Measurements from ENCODE around the gene TSHZ3. TPM values are rescaled to one million over a fixed set of nuclear protein-coding genes. Genes with fewer than 3 reads are reported as not detected.

The TSHZ3 gene
- total RNA-seq, 1 donor from 2014 or later = 5.8 TPM

GRCh38 chr19:31314849-31315629 is 34.2 kb downstream of the TSHZ3 start:
- intact Hi-C loops (cut with DNase I) = no loop called here
- ATAC-seq (no peak), DNase-seq (no peak)
- Histone ChIP-seq H3K27me3 (no peaks in the 10 kb centered on the region), H3K9me3 (no peaks in the 10 kb centered on the region), H3K36me3 (no peaks in the 10 kb centered on the region), H3K4me3 (no peak overlapping the region), H3K27ac (no peak overlapping the region), H3K4me1 (peaks cover 5% of the 10 kb centered on the region)
- no peak for TF ChIP-seq CTCF (IDR thresholded peaks at IDR 0.05)

GRCh38 chr19:31314156-31314555 is 35.1 kb downstream of the TSHZ3 start:
- H3K9me3 ChIP-seq = no peaks in the 10 kb centered on the region
- intact Hi-C loops (cut with DNase I) = no loop called here
- H3K36me3 ChIP-seq = no peaks in the 10 kb centered on the region
- no peak overlapping the region for H3K4me3 ChIP-seq
- no peak overlapping the region for H3K27ac ChIP-seq
- no peak for ATAC-seq
- no peak for DNase-seq
- no peaks in the 10 kb centered on the region for H3K27me3 ChIP-seq
- peaks cover 5% of the 10 kb centered on the region for H3K4me1 ChIP-seq
- TF ChIP-seq CTCF (IDR thresholded peaks at IDR 0.05) = no peak

- no peak overlapping the region for H3K27ac ChIP-seq
- no peaks in the 10 kb centered on the region for H3K27me3 ChIP-seq
- no peak for TF ChIP-seq CTCF (IDR thresholded peaks at IDR 0.05)
- peaks cover 5% of the 10 kb centered on the region for H3K4me1 ChIP-seq
- DNase-seq = no peak
- H3K9me3 ChIP-seq = no peaks in the 10 kb centered on the region
- ATAC-seq = no peak
- no peak overlapping the region for H3K4me3 ChIP-seq
- intact Hi-C loops (cut with DNase I) = no loop called here
- H3K36me3 ChIP-seq = no peaks in the 10 kb centered on the region
These were observed 35.8 kb downstream of the TSHZ3 start for GRCh38 chr19:31313291-31314030.

GRCh38 chr19:31312677-31313244 is 36.5 kb downstream of the TSHZ3 start:
- no peak for ATAC-seq
- no peak for TF ChIP-seq CTCF (IDR thresholded peaks at IDR 0.05)
- Histone ChIP-seq H3K9me3 (no peaks in the 10 kb centered on the region), H3K4me3 (no peak overlapping the region), H3K4me1 (peaks cover 5% of the 10 kb centered on the region), H3K27me3 (no peaks in the 10 kb centered on the region), H3K36me3 (no peaks in the 10 kb centered on the region), H3K27ac (no peak overlapping the region)
- DNase-seq = no peak
- intact Hi-C loops (cut with DNase I) = no loop called here

GRCh38 chr19:31312009-31312676 is 37.1 kb downstream of the TSHZ3 start:
- no peak for TF ChIP-seq CTCF (IDR thresholded peaks at IDR 0.05)
- Histone ChIP-seq H3K36me3 (no peaks in the 10 kb centered on the region), H3K27me3 (no peaks in the 10 kb centered on the region), H3K4me3 (no peak overlapping the region), H3K9me3 (no peaks in the 10 kb centered on the region), H3K27ac (no peak overlapping the region), H3K4me1 (peaks cover 5% of the 10 kb centered on the region)
- ATAC-seq (peak; percentile 58), DNase-seq (no peak)
- intact Hi-C loops (cut with DNase I) = no loop called here
